Neuronal stem cell (in vitro differentiated cells): ENCODE data around the gene IL10RB.

Experiments used
- DNase-seq: peaks from one replicate; pipeline ENCODE4 v3.0.0-alpha.2; 2013; ENCODE audit warnings: low spot score
- H2AFZ ChIP-seq: one replicate; pipeline ENCODE4 v1.6.1; 2013; ENCODE audit warnings: mild to moderate bottlenecking, low read length, inconsistent platforms
- H2AK5ac ChIP-seq: 2 replicates; pipeline ENCODE4 v1.6.1; 2013; ENCODE audit warnings: low read depth, mild to moderate bottlenecking, inconsistent platforms, low read length, moderate library complexity, mixed read lengths
- H2BK120ac ChIP-seq: 2 replicates; pipeline ENCODE4 v1.6.1; 2013; ENCODE audit warnings: low read depth, mild to moderate bottlenecking, inconsistent platforms, low read length, moderate library complexity, mixed read lengths
- H2BK12ac ChIP-seq: one replicate; pipeline ENCODE4 v1.6.1; 2013; ENCODE audit warnings: low read length, inconsistent platforms
- H2BK15ac ChIP-seq: 2 replicates; pipeline ENCODE4 v1.6.1; 2013; ENCODE audit warnings: mild to moderate bottlenecking, low read length, inconsistent platforms, mixed read lengths
- H2BK5ac ChIP-seq: one replicate; pipeline ENCODE4 v1.6.1; 2013; ENCODE audit warnings: inconsistent platforms, mild to moderate bottlenecking, low read length, moderate library complexity
- H3K14ac ChIP-seq: one replicate; pipeline ENCODE4 v1.6.1; 2013; ENCODE audit warnings: low read length, inconsistent platforms
- H3K18ac ChIP-seq: 2 replicates; pipeline ENCODE4 v1.6.1; 2013; ENCODE audit warnings: low read length, inconsistent platforms
- H3K23ac ChIP-seq: 2 replicates; pipeline ENCODE4 v1.6.1; 2013; ENCODE audit warnings: low read depth, mild to moderate bottlenecking, mixed read lengths, low read length, inconsistent platforms; ENCODE audit not compliant: poor library complexity
- H3K27ac ChIP-seq: replicated peaks from 3 replicates; pipeline ENCODE4 v1.5.1; 2013; ENCODE audit warnings: low read length, inconsistent platforms
- H3K27me3 ChIP-seq, 3 experiments: 2 replicates each; pipeline ENCODE4 v1.6.1; 2013; ENCODE audit warnings: low read length in 3 of 3, mild to moderate bottlenecking in 2 of 3, inconsistent platforms in 1 of 3, low read depth in 1 of 3, mixed read lengths in 1 of 3, moderate library complexity in 1 of 3; ENCODE audit not compliant: control insufficient read depth in 3 of 3, insufficient read depth in 3 of 3
- H3K36me3 ChIP-seq, 2 donors: replicated peaks in 1 of 2; 2 replicates each; pipeline ENCODE4 v1.6.1; 2013; ENCODE audit warnings: low read length in 2 of 2; ENCODE audit not compliant: control insufficient read depth in 2 of 2, insufficient read depth in 2 of 2
- H3K4ac ChIP-seq: 2 replicates; pipeline ENCODE4 v1.6.1; 2013; ENCODE audit warnings: inconsistent platforms, mild to moderate bottlenecking, low read length, moderate library complexity
- H3K4me1 ChIP-seq, 2 donors: 1 replicate in 1 of 2; 2 replicates in 1 of 2; pipeline ENCODE4 v1.6.1; 2013; ENCODE audit warnings: low read length in 2 of 2, low read depth in 1 of 2; ENCODE audit not compliant: control insufficient read depth in 2 of 2, insufficient read depth in 1 of 2
- H3K4me2 ChIP-seq: one replicate; pipeline ENCODE4 v1.6.1; 2013; ENCODE audit warnings: mild to moderate bottlenecking, low read length, inconsistent platforms; ENCODE audit not compliant: insufficient read depth, poor library complexity, severe bottlenecking
- H3K4me3 ChIP-seq, 2 donors: 2 replicates each; pipeline ENCODE4 v1.5.1; 2013; ENCODE audit warnings: low read length in 2 of 2, mild to moderate bottlenecking in 2 of 2, inconsistent platforms in 1 of 2, moderate library complexity in 1 of 2
- H3K79me1 ChIP-seq: one replicate; pipeline ENCODE4 v1.6.1; 2013; ENCODE audit warnings: low read depth, mild to moderate bottlenecking, inconsistent platforms, low read length, moderate library complexity
- H3K9ac ChIP-seq: one replicate; pipeline ENCODE4 v1.6.1; 2013; ENCODE audit warnings: mild to moderate bottlenecking, low read depth, low read length, inconsistent platforms; ENCODE audit not compliant: poor library complexity
- H3K9me3 ChIP-seq, 2 donors: replicated peaks in 1 of 2; 2 replicates each; pipeline versions ENCODE3 to v1.6.1; 2013; ENCODE audit warnings: low read length in 2 of 2, mild to moderate bottlenecking in 2 of 2, inconsistent platforms in 1 of 2, low read depth in 1 of 2, mixed read lengths in 1 of 2, moderate library complexity in 1 of 2; ENCODE audit not compliant: control insufficient read depth in 2 of 2, insufficient read depth in 1 of 2
- H4K8ac ChIP-seq: one replicate; pipeline ENCODE4 v1.6.1; 2013; ENCODE audit warnings: low read depth, mild to moderate bottlenecking, inconsistent platforms, low read length, moderate library complexity
- H4K91ac ChIP-seq: one replicate; pipeline ENCODE4 v1.6.1; 2013; ENCODE audit warnings: low read length, low read depth, mild to moderate bottlenecking, inconsistent platforms; ENCODE audit not compliant: poor library complexity
- WGBS, 2 donors: extraction: QIAGEN DNeasy Blood & Tissue Kit; methylation state at CpG; one replicate each; pipeline ENCODE4 v1.1.7; 2013; ENCODE audit warnings: missing lambda C conversion rate in 2 of 2, mixed read lengths in 1 of 2; ENCODE audit not compliant: insufficient read length in 2 of 2, insufficient replicate concordance in 1 of 2; ENCODE audit errors: extremely low coverage in 2 of 2; 5-methylcytosine and 5-hydroxymethylcytosine counted together

IL10RB gene

DNA sequence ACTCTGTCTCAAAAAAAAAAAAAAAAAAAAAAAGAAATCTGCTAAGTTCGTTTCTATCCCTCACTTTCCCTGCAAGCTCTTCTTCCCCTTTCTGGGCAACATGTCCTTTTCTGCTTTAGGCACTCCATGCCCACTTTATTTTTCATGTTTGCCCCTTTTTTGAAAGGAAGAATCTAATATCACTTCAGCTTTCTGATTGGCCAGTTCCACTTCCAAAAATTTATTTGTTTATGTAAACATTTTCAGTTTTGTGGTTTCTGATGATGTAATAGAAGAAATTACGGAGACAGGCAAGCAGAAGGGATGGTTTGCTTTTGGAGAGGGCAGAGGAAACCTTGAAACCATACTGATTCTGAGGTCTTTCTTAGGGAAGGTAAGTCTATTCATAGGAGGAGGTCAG lies 73.8 kb downstream of the IL10RB start:
- Histone ChIP-seq H3K27ac (no peak overlapping the region), H2BK5ac (no peak overlapping the region)
- no CpG with 5 or more reads among the region's 2 CpGs for WGBS, 2 donors

DNA sequence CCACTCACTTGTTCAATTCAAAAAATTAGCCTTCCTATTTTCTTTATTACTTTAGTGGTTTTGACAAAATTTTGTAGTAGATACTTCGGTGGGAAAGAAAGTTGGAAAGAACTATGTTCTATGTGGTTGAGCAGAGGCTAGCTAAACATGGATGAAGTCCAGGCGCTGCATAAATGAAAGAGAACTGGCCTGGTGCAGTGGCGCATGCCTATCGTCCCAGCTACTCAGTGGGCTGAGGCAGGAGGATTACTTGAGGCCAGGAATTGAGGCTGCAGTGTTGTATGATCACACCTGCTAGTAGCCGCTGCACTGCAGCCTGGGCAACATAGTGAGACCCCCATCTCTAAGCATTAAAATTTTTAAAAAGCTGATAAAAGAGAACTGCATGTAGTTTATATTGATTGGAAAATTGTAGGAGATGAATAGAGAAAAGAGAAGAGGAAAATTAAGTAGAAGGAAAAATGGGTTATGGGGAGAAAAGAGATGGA lies 79.6 kb downstream of the IL10RB start:
- Histone ChIP-seq H3K4me3 (no peak overlapping the region), H3K4me1 (no peaks in the 10 kb centered on the region), H2AK5ac (no peak overlapping the region), H3K23ac (no peak overlapping the region), H3K18ac (no peak overlapping the region), H2BK5ac (no peak overlapping the region), H3K27me3 (no peaks in the 10 kb centered on the region), H3K4ac (no peak overlapping the region), H2BK120ac (no peak overlapping the region), H4K91ac (no peak overlapping the region), H2BK15ac (no peak overlapping the region), H4K8ac (no peak overlapping the region), H3K9me3 (no peaks in the 10 kb centered on the region), H3K27ac (no peak overlapping the region), H3K14ac (no peak overlapping the region), H3K79me1 (no peaks in the 10 kb centered on the region), H3K4me2 (no peak overlapping the region), H2BK12ac (no peak overlapping the region), H3K9ac (no peak overlapping the region), H3K36me3 (peaks cover 6 to 89% of the 10 kb centered on the region in 2 donors), H2AFZ (no peak overlapping the region)
- no peak for DNase-seq
- no CpG with 5 or more reads among the region's 5 CpGs for WGBS, 2 donors

More for the DNA sequence above, 73.8 kb downstream of the IL10RB start:
- no peak overlapping the region for H4K91ac ChIP-seq
- H2AK5ac ChIP-seq = no peak overlapping the region
- H2BK120ac ChIP-seq = no peak overlapping the region
- peaks cover 0 to 9% of the 10 kb centered on the region in 2 donors for H3K9me3 ChIP-seq
- H3K18ac ChIP-seq = no peak overlapping the region
- peaks cover under 1 to 70% of the 10 kb centered on the region in 2 donors for H3K36me3 ChIP-seq
- H2AFZ ChIP-seq = no peak overlapping the region
- H3K4me2 ChIP-seq = no peak overlapping the region
- H4K8ac ChIP-seq = no peak overlapping the region
- H3K9ac ChIP-seq = no peak overlapping the region
- DNase-seq = no peak
- H3K79me1 ChIP-seq = no peaks in the 10 kb centered on the region
- no peak overlapping the region for H2BK15ac ChIP-seq
- H3K14ac ChIP-seq = no peak overlapping the region
- H3K23ac ChIP-seq = no peak overlapping the region
- H3K27me3 ChIP-seq = no peaks in the 10 kb centered on the region
- no peak overlapping the region for H3K4me3 ChIP-seq
- H3K4me1 ChIP-seq = no peaks in the 10 kb centered on the region
- no peak overlapping the region for H3K4ac ChIP-seq
- H2BK12ac ChIP-seq = no peak overlapping the region
